Measurements from ENCODE around the gene HELZ.
"Not testable (repeated sequence)": the region's sequence is repeated elsewhere in the genome, so short reads cannot be mapped to it uniquely, and the experiment has no call there.

HELZ gene

GRCh38 chr17:67200727-67201301 lies 44.2 kb downstream of the HELZ start:
- in situ Hi-C loops (cut with HindIII; ENCODE audit: low sequenced_read_pairs), result no loop called here

GRCh38 chr17:67198131-67198530 lies 46.9 kb downstream of the HELZ start:
- in situ Hi-C loops (cut with HindIII; ENCODE audit: low sequenced_read_pairs), result no loop called here

GRCh38 chr17:67197023-67197422 lies 48.0 kb downstream of the HELZ start:
- in situ Hi-C loops (cut with HindIII; ENCODE audit: low sequenced_read_pairs), result not testable (repeated sequence)

GRCh38 chr17:67196422-67196821 lies 48.6 kb downstream of the HELZ start:
- in situ Hi-C loops (cut with HindIII; ENCODE audit: low sequenced_read_pairs), result no loop called here

GRCh38 chr17:67194134-67194533 lies 50.9 kb downstream of the HELZ start:
- in situ Hi-C loops (cut with HindIII; ENCODE audit: low sequenced_read_pairs), result no loop called here

- in situ Hi-C loops (cut with HindIII; ENCODE audit: low sequenced_read_pairs), result loop anchor here (5.0 kb wide), 1 partner anchor 99 kb away; no protein-coding TSS in a partner anchor
Observed at GRCh38 chr17:67187927-67188326, 57.1 kb downstream of the HELZ start.

GRCh38 chr17:67186782-67187181 lies 58.2 kb downstream of the HELZ start:
- in situ Hi-C loops (cut with HindIII; ENCODE audit: low sequenced_read_pairs), result loop anchor here (5.0 kb wide), 1 partner anchor 101 kb away; no protein-coding TSS in a partner anchor

- in situ Hi-C loops (cut with HindIII; ENCODE audit: low sequenced_read_pairs), result no loop called here
Observed at GRCh38 chr17:67183531-67183930, 61.5 kb downstream of the HELZ start.

GRCh38 chr17:67181825-67182224 lies 63.2 kb downstream of the HELZ start:
- in situ Hi-C loops (cut with HindIII; ENCODE audit: low sequenced_read_pairs), result no loop called here

- in situ Hi-C loops (cut with HindIII; ENCODE audit: low sequenced_read_pairs), result no loop called here
Observed at GRCh38 chr17:67180275-67180674, 64.7 kb downstream of the HELZ start.

- in situ Hi-C loops (cut with HindIII; ENCODE audit: low sequenced_read_pairs), result no loop called here
Observed at GRCh38 chr17:67178555-67178954, 66.4 kb downstream of the HELZ start.

- in situ Hi-C loops (cut with HindIII; ENCODE audit: low sequenced_read_pairs), result no loop called here
Observed at GRCh38 chr17:67177732-67178131, 67.3 kb downstream of the HELZ start.

GRCh38 chr17:67174190-67174589 lies 70.8 kb downstream of the HELZ start:
- in situ Hi-C loops (cut with HindIII; ENCODE audit: low sequenced_read_pairs), result no loop called here

GRCh38 chr17:67171560-67171959 lies 73.4 kb downstream of the HELZ start:
- in situ Hi-C loops (cut with HindIII; ENCODE audit: low sequenced_read_pairs), result no loop called here

- in situ Hi-C loops (cut with HindIII; ENCODE audit: low sequenced_read_pairs), result loop anchor here (5.0 kb wide), 1 partner anchor 51 kb away; no protein-coding TSS in a partner anchor
Observed at GRCh38 chr17:67168496-67168895, 76.5 kb downstream of the HELZ start.

- in situ Hi-C loops (cut with HindIII; ENCODE audit: low sequenced_read_pairs), result loop anchor here (5.0 kb wide), 1 partner anchor 48 kb away; no protein-coding TSS in a partner anchor
Observed at GRCh38 chr17:67165201-67165600, 79.8 kb downstream of the HELZ start.

- in situ Hi-C loops (cut with HindIII; ENCODE audit: low sequenced_read_pairs), result no loop called here
Observed at GRCh38 chr17:67164302-67164701, 80.7 kb downstream of the HELZ start.

GRCh38 chr17:67162771-67163170 lies 82.2 kb downstream of the HELZ start:
- in situ Hi-C loops (cut with HindIII; ENCODE audit: low sequenced_read_pairs), result no loop called here

- in situ Hi-C loops (cut with HindIII; ENCODE audit: low sequenced_read_pairs), result no loop called here
Observed at GRCh38 chr17:67161573-67161972, 83.4 kb downstream of the HELZ start.

GRCh38 chr17:67160791-67161190 lies 84.2 kb downstream of the HELZ start:
- in situ Hi-C loops (cut with HindIII; ENCODE audit: low sequenced_read_pairs), result no loop called here

GRCh38 chr17:67157732-67158639 lies 87.0 kb downstream of the HELZ start:
- in situ Hi-C loops (cut with HindIII; ENCODE audit: low sequenced_read_pairs), result no loop called here

Measured in endothelial cell of hepatic sinusoid (primary cell).